Measurements from ENCODE around the gene HNF1B.
"Not testable (repeated sequence)": the region's sequence is repeated elsewhere in the genome, so short reads cannot be mapped to it uniquely, and the experiment has no call there.

The HNF1B gene

DNA sequence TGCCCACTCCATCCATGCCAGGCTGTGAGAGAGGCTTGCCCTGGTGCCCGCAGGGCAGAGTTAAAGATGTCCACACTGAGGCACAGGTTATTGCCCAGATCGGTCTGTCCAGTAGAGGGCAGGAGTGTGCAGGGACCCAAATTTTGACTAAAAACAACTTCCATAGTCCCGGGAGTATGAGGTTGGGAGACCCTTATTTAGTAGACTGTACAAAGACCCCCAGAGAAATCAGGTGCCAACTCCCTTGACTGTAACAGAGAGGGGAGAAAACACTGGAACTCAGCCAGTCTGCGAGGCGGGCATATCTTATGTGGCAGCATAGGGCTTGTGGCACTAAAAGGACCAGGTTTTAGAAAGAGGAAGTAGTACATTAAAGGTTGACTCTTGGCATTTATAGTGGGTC, 43.4 kb downstream of the HNF1B start:
- no peak for DNase-seq

DNA sequence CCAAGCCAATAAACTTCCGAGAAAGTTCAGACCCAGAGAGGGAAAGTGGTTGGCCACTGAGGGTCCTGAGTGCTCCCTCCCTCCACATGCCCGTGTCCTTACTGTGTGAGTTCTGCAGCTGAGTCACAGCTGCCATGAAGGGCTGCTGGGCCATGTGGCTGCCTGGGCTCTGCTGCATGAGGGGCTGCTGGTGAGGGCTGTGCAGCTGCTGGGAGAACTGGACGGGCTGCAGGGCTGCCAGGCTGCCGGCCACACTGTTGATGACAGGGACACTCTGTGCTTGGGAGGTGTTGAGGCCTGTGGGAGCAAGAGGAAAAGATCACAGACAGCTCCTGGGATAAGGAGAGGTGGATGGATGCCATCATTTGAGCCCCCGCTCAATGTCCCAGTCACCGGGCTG, 44.0 kb downstream of the HNF1B start:
- DNase-seq, result no peak

DNA sequence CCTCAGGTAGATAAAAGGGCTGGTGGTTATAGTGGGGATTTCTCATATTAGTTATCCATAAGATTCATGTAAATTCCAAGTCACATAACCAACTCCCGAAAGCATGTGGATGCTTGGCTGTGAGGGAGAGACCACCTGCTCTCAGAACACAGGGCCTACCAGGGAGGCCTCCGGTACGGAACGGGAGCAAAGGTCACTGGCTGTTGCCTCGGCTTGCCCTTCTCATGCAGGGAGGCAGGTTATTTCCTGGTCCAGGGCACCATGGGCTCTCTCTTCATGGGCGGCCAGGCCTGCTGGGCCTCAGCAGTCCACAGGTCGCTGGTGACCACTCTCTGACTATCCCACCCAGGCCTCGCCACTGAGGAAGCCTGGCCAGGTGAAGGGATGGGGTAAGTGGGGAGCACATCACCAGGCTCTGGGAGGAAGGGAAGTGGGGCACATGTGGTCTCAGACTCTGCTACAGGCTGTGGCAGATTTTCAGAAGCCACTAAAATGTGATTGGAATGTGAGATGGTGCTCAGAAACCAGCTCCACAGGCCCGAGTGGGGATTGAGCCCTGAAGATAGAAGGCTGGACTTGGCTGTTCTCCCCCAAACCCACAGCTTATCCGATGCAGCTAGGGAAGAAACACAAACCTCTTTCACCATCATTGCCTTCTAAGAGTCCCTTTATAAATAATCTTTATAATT, 45.4 kb downstream of the HNF1B start:
- DNase-seq, result no peak

DNA sequence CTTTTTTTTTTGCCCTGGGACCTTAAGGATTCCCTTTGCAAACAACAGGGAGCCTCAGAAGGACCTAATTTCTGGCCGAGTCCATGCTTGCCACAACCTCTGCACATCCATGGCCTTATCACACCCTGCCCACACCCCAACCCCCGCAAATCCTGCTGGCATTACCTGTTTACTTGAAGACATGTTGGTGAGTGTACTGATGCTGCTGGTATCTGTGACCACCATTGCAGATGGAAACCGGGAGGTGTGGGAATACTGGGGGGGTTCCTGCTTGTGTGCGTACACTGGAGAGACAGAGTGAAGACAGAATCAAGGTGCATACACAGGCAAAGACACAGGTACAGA, 46.0 kb downstream of the HNF1B start:
- no peak for DNase-seq

DNA sequence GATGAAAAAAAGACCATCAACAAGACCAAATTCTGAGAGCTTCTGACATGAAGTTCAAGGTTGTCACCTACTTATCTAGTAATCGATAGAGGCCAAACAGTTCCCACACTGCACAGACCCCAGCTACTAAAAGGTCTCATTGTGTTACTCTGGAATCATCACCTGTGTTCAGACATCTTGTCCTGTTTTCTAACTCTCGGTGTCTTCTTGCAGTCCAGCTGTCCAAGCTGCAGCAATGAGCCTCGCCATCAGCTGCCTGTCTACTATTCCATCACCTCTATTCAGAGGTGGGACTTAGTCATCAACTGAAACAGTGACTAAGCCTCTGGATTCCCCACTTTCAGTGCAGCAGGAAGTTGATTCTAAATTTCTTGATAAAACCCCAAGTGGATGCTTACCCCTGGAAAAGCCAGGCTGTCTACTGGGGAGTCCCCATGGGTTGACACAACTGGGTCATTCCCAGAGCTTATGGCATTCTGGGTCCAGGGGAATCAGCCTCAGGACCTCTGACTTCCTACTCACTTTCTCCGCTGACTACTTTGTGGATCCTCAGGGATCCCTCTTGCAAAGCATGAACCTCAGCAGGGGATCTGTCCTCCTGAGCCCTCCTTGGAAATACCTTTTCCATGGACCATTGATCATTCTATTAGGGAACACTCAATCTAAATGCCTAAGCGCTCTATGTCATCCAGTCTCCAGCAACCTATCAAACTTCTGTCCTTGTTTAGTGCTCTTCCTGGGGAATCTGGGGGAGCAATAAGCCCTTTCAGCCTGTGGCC, 46.5 kb downstream of the HNF1B start:
- no peak for DNase-seq

DNA sequence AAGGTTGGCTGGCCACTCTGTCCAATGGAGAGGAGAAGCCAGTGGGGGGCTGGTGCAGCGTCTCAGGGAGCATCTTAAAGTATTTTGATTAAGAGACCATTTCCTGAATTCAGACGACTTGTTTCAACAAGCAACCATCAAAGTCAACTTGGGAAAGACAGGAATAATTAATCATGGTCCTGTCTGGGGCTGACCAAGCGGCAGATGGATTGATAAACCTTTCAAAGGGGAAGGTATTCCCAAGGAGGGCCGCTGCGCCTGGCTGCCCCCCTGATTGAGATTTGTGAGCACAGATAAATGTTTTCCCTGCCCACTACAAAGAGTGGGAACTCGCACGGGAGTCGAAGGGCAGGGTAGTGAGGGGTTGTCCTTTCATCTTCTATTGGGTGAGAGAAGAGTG, 47.5 kb downstream of the HNF1B start:
- DNase-seq, result no peak

DNA sequence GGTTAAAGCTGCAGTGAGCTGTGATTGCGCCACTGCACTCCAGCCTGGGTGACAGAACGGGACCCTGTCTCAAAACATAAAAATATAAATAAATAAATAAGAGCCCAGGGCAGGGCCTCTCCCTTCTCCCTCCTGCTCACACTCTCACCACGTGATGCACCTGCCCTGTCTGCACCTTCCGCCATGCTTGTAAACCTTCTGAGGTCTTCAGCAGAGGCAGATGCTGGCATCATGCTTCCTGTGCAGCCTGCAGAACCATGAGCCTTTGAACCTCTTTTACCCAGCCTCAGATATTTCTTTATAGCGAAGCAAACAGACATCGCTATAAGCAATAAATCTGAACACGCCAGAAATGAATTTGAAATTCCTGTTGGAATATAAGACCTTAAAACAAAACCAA, 48.5 kb downstream of the HNF1B start:
- no peak for DNase-seq

DNA sequence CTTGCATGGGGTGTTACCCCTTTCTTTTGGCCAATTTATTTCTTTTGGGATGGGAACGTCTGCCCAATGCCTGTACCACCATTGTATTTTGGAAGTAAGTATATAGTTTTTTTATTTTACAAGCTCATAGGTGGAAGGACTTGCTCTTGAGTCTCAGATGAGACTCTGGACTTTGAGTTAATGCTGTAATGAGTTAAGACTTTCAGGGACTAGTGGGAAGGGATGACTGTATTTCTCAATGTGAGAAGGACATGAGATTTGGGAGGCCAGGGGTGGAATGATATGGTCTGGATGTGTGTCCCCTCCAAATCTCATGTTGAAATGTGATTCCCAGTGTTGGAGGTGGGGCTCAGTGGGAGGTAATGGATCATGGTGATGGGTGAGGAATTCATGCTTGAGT, 49.1 kb downstream of the HNF1B start:
- no peak for DNase-seq

DNA sequence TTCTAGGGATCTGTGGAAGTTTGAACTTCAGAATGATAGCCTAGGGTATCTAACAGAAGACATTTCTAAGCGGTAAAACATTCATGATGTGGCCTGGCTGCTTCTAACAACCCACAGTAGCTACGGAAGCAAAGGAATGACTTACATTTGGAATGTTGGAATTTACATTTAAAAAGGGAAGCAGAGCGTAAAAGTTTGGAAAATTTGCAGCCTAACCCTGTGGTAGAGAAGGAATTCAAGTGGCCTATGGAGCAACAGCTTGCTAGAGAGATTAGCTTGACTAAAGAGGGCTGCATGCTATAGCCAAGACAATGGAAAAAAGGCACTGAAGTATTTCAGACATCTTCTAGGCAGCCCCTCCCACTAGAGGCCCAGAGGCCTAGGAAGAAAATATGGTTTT, 50.1 kb downstream of the HNF1B start:
- DNase-seq, result no peak

DNA sequence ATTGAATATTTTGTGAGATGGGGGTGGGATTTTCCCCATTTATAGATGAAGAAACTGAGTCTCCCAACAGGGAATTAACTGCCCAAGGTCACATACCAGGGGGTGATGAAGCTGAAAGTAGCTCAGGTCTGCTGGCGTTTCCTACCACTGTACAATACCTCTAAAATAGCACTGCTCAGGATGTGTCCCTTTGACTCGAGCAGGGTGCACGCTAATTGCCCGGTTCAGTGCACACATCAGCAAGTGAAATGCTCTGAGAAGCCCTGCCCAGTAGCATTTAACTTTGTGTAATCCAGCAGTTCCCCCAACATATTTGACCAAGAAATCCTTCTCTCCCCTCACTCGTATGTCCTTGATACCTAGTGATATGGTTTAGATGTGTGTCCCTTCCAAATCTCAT, 51.5 kb downstream of the HNF1B start:
- DNase-seq, result no peak

DNA sequence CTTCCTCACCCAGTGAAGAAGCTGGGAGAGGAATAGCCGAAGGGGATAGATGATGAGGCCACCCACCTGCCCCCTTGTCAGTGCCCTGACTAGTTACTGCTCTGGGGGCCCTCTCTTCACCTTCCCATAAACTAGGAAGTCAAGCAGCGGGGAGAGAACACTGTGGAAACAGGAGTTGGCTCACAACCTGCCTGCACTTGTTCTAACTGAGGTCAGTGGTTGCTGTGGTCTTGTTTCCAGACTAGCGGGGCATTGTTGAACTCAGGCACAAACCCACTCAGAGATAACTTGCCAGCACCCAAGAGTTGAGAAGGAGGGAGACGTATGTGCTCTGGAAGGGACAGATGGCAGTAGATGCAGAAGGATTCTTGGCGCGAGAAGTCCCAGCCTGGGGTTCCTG, 53.1 kb downstream of the HNF1B start:
- no peak for DNase-seq

DNA sequence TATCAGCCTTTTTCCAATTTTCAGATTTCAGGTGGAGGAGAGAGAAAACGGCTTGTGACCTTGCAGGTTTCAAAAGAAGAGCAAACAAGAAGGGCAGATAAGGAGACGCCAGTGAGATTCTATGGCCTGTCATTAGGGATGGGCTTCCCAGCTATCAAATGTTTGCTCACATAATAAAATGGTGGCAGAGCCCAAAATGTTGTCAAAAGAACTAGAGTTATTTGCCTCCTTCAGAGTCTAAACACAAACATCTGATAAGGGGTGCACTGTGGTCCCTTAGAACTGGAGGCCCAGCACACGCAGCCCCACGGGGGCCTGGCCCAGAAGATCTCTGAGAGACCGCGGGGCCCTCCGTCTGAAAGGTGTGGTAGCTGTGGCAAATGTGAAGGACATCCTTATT, 55.5 kb downstream of the HNF1B start:
- DNase-seq, result no peak

DNA sequence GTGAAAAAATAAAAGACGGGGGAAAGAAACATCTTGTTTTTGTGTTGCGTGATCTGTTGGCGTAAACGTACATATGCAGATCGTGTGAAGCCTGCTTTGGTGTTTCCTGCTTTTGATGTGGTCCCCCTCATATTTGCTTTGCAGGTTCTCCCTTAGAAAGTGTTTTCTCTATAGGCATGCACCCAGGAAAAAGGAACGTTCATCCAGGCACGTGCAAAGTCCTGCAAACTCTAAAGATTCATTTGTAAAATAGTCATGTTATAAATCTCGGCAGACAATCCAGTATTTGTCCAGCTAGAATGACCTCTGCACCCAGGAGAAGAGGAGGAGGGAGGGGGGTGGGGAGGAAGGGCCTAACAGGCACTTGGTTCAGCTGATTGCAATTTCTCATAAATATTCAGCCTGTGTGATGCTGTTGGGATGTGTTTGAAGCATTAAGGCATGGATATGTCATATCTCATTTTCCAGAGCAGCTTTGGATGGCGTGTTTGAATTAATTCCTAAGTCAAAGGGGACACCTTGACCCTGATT, 61.3 kb downstream of the HNF1B start:
- no peak for DNase-seq

DNA sequence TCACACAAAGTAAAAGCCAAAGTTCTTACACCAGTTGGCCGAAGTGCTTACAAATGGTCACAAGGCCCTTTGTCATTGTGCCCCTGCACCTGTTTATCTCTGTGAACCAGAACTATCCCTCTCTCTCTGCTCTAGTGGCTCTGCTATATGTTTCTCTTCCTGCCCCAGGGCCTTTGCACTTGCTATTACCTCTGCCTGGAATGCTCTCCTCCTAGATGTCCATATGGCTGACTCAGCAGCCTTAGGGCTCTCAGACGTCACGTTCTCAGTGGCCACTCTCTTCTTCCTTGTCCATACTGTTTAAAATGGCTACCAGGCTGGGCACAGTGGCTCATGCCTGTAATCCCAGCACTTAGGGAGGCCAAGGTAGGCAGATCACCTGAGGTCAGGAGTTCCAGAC, 62.9 kb downstream of the HNF1B start:
- no peak for DNase-seq

DNA sequence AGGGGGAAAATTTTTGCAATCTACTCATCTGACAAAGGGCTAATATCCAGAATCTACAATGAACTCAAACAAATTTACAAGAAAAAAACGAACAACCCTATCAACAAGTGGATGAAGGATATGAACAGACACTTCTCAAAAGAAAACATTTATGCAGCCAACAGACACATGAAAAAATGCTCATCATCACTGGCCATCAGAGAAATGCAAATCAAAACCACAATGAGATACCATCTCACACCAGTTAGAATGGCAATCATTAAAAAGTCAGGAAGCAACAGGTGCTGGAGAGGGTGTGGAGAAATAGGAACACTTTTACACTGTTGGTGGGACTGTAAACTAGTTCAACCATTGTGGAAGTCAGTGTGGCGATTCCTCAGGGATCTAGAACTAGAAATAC, 64.9 kb downstream of the HNF1B start:
- not testable (repeated sequence) for DNase-seq

DNA sequence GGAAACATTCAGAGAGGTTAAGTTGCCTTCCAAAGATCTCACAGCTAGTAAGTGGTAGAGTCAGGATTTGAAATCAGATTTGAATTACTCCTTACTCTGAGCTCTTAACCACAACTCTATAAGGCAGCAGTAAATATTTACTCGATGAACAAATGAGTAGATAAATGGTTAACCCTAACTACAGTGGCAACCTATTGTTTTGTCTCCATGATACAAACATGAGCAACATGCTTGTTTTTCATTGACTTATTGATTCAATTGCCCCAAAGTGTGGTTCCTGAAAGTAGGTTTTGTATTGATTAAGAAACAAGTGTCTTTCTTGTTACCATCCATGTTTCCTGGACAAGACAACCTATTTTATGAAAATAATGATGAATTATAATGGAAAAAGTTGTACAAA, 66.8 kb downstream of the HNF1B start:
- no peak for DNase-seq

DNA sequence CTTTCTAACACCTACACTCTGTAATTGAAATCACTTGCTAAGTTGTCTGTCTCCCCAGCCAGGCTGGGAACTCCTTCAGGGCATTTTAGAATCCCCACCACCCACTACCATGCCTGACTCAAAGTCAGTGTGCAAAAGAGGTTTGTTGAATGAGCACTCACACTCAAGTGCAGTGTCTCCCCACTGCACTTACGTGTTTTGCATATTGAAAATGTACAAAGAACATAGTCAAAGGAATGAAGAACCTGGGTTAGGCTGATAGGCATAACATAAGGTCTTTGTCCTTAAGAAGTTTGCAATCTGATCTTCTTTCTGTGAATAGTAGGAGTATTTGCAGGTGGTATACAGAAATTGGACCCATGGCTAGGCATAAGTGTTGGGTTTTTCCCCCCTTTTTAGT, 67.8 kb downstream of the HNF1B start:
- no peak for DNase-seq

DNA sequence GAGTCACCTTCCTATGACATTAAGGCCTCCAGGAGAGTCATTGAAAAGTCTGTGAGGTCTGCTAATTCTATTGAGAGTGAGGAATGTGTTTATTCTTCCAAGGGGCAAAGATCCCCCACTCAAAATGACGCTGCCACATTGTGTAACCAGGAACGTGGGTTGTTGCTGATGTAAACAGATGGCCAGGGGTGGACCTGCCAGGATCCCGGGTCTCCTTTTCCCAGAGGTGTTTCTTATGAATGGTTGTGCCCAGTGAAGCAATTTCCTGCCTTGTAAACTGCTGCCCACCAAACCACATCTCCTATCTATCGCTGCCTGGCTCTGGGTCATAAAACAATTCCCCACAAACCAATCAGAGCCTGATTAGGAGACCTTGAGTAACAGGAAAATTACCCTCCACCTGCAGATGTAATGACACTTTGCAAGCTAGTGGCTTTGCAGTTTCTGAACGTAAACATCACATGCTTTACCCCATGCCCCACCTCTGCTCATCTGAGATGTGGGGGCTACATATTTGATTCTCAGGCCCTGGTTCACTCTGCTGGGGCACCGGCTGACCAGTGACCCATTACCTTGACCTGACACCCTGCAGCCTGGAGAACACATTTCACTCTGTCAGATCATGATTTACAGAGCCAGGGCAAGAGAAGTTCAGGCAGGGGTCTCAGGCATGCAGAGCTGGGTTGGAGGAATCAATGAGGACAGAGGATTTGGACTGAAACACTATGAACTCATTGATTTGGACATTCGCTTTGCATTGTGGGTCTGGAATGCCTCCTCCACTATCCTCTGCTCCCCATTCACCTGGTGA, 68.5 kb downstream of the HNF1B start:
- no peak for DNase-seq

DNA sequence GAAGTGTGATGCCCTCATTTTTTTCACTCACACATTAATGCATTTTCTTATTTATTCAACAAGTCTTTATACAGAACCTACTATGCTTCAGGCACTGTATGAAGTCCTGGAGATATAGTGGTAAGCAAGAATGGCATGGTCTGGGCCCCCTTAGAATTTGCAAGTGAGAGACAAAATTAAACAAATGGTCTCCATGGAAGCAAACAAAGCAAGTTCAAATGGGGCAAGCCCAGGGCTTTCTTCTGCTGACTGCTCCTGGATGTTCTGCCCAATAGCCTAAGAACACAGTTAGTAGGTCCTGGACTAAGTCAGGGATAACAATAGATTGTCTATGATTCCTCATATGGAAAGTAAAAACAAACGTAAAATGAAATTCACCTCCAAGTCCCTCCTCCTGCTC, 70.3 kb downstream of the HNF1B start:
- DNase-seq, result no peak

DNA sequence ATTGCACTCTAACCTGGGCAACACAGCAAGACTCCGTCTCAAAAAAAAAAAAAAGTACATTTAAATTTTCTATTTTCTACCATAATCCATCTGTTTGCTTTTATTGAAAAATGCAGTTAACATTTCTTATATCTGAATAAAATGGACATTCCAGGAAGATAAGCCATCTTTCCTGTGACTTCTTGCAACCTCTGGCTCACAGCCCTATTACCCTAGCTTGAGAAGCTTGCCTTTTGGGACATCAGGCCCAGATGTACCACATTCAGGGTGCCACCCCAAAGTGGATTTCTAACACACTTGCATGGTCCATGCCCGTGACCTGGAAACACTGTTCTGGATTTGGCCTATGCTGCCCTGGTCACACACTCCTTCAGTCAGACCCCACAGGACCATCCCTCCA, 71.5 kb downstream of the HNF1B start:
- DNase-seq, result no peak

DNA sequence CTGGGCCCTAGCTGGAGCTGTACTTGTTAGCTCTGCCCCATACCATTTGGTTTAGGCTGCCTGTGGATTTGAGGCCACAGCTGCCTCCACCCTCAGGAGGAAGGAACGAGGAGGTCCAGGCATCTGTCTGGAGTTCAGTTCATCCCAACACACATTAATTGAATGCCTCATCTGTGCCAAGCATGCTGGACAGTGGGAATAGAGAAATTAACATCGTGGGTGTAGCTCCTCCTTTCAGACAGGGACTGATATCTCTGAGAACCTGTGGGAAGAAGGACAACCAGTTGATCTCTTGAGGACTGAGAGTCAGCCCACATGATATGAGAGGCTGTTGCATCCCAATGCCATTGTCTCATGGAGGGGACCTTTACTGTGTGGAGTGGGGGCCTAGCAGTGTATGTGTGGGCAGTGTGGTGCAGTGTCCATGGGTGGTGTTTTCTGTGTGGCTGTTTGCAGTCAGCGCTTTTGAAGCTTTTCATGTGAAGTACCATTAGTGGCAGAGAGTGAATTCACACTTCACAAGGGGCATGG, 72.2 kb downstream of the HNF1B start:
- no peak for DNase-seq

DNA sequence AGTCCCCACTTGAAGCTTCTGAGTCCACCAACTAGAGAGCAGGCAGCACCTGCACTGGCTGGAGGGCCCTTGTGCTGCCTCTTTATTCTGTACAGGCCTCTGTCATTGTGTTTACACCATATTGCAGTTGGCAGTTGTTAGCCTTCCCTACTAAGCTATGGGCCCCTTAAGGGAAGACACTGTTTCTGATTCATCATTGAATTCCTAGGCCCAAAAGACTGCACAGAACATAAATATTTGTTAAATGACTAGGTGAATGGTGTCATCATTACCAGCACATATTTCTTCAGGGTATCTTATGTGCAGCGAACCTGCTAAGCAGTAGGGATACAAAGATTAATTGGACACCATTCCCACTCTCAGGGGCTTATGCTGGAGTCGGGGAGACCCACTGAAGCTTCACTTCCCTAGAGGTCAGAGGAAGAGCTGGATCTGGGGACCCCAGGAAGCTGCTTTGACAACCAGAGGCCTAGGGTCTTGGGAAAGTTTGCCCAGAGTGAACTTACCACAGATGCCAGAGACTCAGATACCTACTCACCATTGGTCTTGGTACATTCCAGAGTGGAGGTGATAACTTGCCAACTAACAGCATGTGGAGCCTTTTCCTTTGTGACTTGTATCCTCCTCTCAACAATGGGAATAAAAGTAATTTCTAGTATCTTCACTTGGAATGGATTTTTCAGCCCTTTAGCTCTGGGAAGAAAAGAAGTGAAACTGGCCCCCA, 72.9 kb downstream of the HNF1B start:
- DNase-seq, result no peak

Measured in right kidney (tissue), 1 donor.